ENCODE data around the gene KLHL11. TPM values are rescaled to one million over a fixed set of nuclear protein-coding genes. Genes with fewer than 3 reads are reported as not detected.

KLHL11 gene
- total and polyA plus RNA-seq, 9 of the 15 experiments (the other 6 are each of a cell fraction or from before 2014, with no cell fraction given): 0.20 to 17.0 (median 10.3) TPM

- Histone ChIP-seq H3K27me3 (ENCODE audit: control insufficient read depth in 2 of 2, insufficient read depth in 2 of 2, low read length in 2 of 2) (no peaks in the 10 kb centered on the region), H3K9ac (ENCODE audit: insufficient read depth in 1 of 2, low read depth in 2 of 2, low read length in 2 of 2) (peak overlapping the region in 1 of 2 experiments; percentile 8; a peak in 1 of 4 replicates), H2AFZ (ENCODE audit: low read depth, low read length) (no peak overlapping the region), H3K27ac (ENCODE audit: extremely low read depth, low read depth, low read length) (no peak overlapping the region), H3K4me2 (ENCODE audit: insufficient read depth, low read length) (no peak overlapping the region), H3K4me3 (no peak overlapping the region), H4K20me1 (replicated peaks; ENCODE audit: control insufficient read depth, insufficient read depth, low read length) (peaks cover 25% of the 10 kb centered on the region), H3K9me1 (ENCODE audit: control insufficient read depth, insufficient read depth, low read length) (peaks cover 10% of the 10 kb centered on the region), H3K4me1 (replicated peaks in 1 of 2; ENCODE audit: control insufficient read depth in 2 of 2, insufficient read depth in 2 of 2, low read length in 2 of 2) (peaks cover 6 to 21% of the 10 kb centered on the region in 2 experiments; a peak in 4 of 5 replicates), H3K79me2 (ENCODE audit: control insufficient read depth, insufficient read depth, low read length) (peaks cover 38% of the 10 kb centered on the region), H3K9me3 (replicated peaks; ENCODE audit: control insufficient read depth, insufficient read depth, low read depth, low read length) (no peaks in the 10 kb centered on the region), H3K36me3 (ENCODE audit: control insufficient read depth, insufficient read depth, low read length) (peaks cover 100% of the 10 kb centered on the region)
- CTCF ChIA-PET (ENCODE audit: low intra/inter-chr PET ratio): no interaction called here
- BruUV-seq (replicated peaks): no TSS peak
- in situ Hi-C loops (cut with MboI) (no loop called here), intact Hi-C loops (cut with micrococcal nuclease) (no loop called here)
- FAIRE-seq (no peak), DNase-seq (ENCODE audit: extremely low read depth in 1 of 4, low spot score in 3 of 4) (no peak), ATAC-seq (no peak)
- WGBS (ENCODE audit: insufficient coverage, low coverage, missing lambda C conversion rate): 89% methylated on average over 12 of the region's 13 CpGs
- POLR2A ChIA-PET: interaction anchor here (1.2 to 3.5 kb wide), 2 partner anchors 8 to 23 kb away, joined by 8 to 18 read pairs; partner anchors contain the start of gene ACLY
- TF ChIP-seq FOSL1 (tag; conservative IDR thresholded peaks at IDR 0.05): no peak
- TF ChIP-seq BRF2 (IDR thresholded peaks at IDR 0.05; ENCODE audit: borderline replicate concordance, insufficient read depth, insufficient read length): no peak
- no peak for TF ChIP-seq ZNF347 (CRISPR knock-in tag; IDR thresholded peaks at IDR 0.05; ENCODE audit: low read depth)
- no peak for TF ChIP-seq RBM22 (IDR thresholded peaks at IDR 0.05; ENCODE audit: low read depth, low read length, poor library complexity, severe bottlenecking)
- TF ChIP-seq HINFP (tag; conservative IDR thresholded peaks at IDR 0.05; ENCODE audit: low read depth): no peak
- peak; percentile 26; the same call in 1 of the 2 replicates for TF ChIP-seq RBFOX2 (IDR thresholded peaks at IDR 0.05; ENCODE audit: low read depth, low read length)
- TF ChIP-seq RCOR1 (IDR thresholded peaks at IDR 0.05; ENCODE audit: borderline replicate concordance in 1 of 2, low read depth in 2 of 2, low read length in 2 of 2): no peak
Observed at GRCh38 chr17:41910701-41911391, 45.6 kb upstream of the KLHL11 start.

All from K562 (cell line).